ENCODE measurements around the gene SAMD8.
"Not testable (repeated sequence)": the region's sequence is repeated elsewhere in the genome, so short reads cannot be mapped to it uniquely, and the experiment has no call there.

The SAMD8 gene

GRCh38 chr10:75194625-75195024, 83.2 kb downstream of the SAMD8 start:
- not testable (repeated sequence) for H3K4me3 ChIP-seq (ENCODE audit: insufficient read depth in 1 of 2, low read depth in 1 of 2, low read length in 2 of 2); H3K27ac ChIP-seq (ENCODE audit: low read length, poor library complexity, severe bottlenecking); H3K4me1 ChIP-seq (ENCODE audit: control insufficient read depth, insufficient read depth, low read depth, low read length); H3K27me3 ChIP-seq (ENCODE audit: control insufficient read depth in 1 of 2, insufficient read depth in 1 of 2, low read length in 2 of 2); H3K14ac ChIP-seq (ENCODE audit: low read length in 2 of 2); H2BK120ac ChIP-seq (ENCODE audit: low read depth, low read length); H2BK12ac ChIP-seq (ENCODE audit: low read length in 2 of 2); H4K91ac ChIP-seq (ENCODE audit: low read length); H3K4me2 ChIP-seq (ENCODE audit: low read length, poor library complexity, severe bottlenecking); DNase-seq; H4K8ac ChIP-seq (ENCODE audit: low read length); H2BK15ac ChIP-seq (ENCODE audit: low read depth, poor library complexity, severe bottlenecking); H3K9me3 ChIP-seq (ENCODE audit: control insufficient read depth, low read length); H2BK5ac ChIP-seq (ENCODE audit: low read depth, low read length, poor library complexity, severe bottlenecking); H3K36me3 ChIP-seq (ENCODE audit: control insufficient read depth in 1 of 2, insufficient read depth in 2 of 2, low read depth in 1 of 2, low read length in 2 of 2); H2AFZ ChIP-seq (ENCODE audit: low read depth, low read length); H3K79me1 ChIP-seq (replicated peaks; ENCODE audit: low read length, poor library complexity, severe bottlenecking); H2AK5ac ChIP-seq (ENCODE audit: low read length, severe bottlenecking); H3K23ac ChIP-seq (ENCODE audit: low read length in 2 of 2)
- H3K4ac ChIP-seq (ENCODE audit: low read depth in 1 of 2, low read length in 2 of 2): peak overlapping the region in 1 of 2 experiments; percentile 55
- H3K18ac ChIP-seq (ENCODE audit: low read depth in 1 of 2, low read length in 2 of 2): peak overlapping the region in 1 of 2 experiments; percentile 67
- WGBS: 75% methylated on average over 3 of the region's 4 CpGs
- H3K9ac ChIP-seq (ENCODE audit: low read length): peak overlapping the region; percentile 49

GRCh38 chr10:75195035-75195763, 83.7 kb downstream of the SAMD8 start:
- WGBS: 34% methylated on average over 5 of the region's 6 CpGs
- no peak overlapping the region for H3K27ac ChIP-seq (ENCODE audit: low read length, poor library complexity, severe bottlenecking)
- no peak overlapping the region for H3K14ac ChIP-seq (ENCODE audit: low read length in 2 of 2)

GRCh38 chr10:75197066-75197465, 85.6 kb downstream of the SAMD8 start:
- H2AK5ac ChIP-seq (ENCODE audit: low read length, severe bottlenecking): no peak overlapping the region
- peak overlapping the region; percentile 32 for H2AFZ ChIP-seq (ENCODE audit: low read depth, low read length)
- H3K27ac ChIP-seq (ENCODE audit: low read length, poor library complexity, severe bottlenecking): no peak overlapping the region
- H2BK12ac ChIP-seq (ENCODE audit: low read length in 2 of 2): peak overlapping the region in 1 of 2 experiments; percentile 63
- no peak overlapping the region for H4K91ac ChIP-seq (ENCODE audit: low read length)
- H3K4me1 ChIP-seq (ENCODE audit: control insufficient read depth, insufficient read depth, low read depth, low read length): peaks cover 2% of the 10 kb centered on the region
- no peak overlapping the region for H4K8ac ChIP-seq (ENCODE audit: low read length)
- no peak overlapping the region for H3K4me2 ChIP-seq (ENCODE audit: low read length, poor library complexity, severe bottlenecking)
- H3K27me3 ChIP-seq (ENCODE audit: control insufficient read depth in 1 of 2, insufficient read depth in 1 of 2, low read length in 2 of 2): no peaks in the 10 kb centered on the region
- no peak overlapping the region for H3K23ac ChIP-seq (ENCODE audit: low read length in 2 of 2)
- no peak overlapping the region for H2BK5ac ChIP-seq (ENCODE audit: low read depth, low read length, poor library complexity, severe bottlenecking)
- H2BK15ac ChIP-seq (ENCODE audit: low read depth, poor library complexity, severe bottlenecking): no peak overlapping the region
- H3K4me3 ChIP-seq (ENCODE audit: insufficient read depth in 1 of 2, low read depth in 1 of 2, low read length in 2 of 2): no peak overlapping the region
- no peaks in the 10 kb centered on the region for H3K36me3 ChIP-seq (ENCODE audit: control insufficient read depth in 1 of 2, insufficient read depth in 2 of 2, low read depth in 1 of 2, low read length in 2 of 2)
- H3K4ac ChIP-seq (ENCODE audit: low read depth in 1 of 2, low read length in 2 of 2): peak overlapping the region in 1 of 2 experiments; percentile 55
- H3K9ac ChIP-seq (ENCODE audit: low read length): no peak overlapping the region
- H3K79me1 ChIP-seq (replicated peaks; ENCODE audit: low read length, poor library complexity, severe bottlenecking): peaks cover 3% of the 10 kb centered on the region
- 83% methylated on average over 2 of the region's 3 CpGs for WGBS
- H2BK120ac ChIP-seq (ENCODE audit: low read depth, low read length): no peak overlapping the region
- H3K18ac ChIP-seq (ENCODE audit: low read depth in 1 of 2, low read length in 2 of 2): peak overlapping the region in 1 of 2 experiments; percentile 46
- DNase-seq: no peak
- H3K9me3 ChIP-seq (ENCODE audit: control insufficient read depth, low read length): no peaks in the 10 kb centered on the region
- peak overlapping the region in 1 of 2 experiments; percentile 63 for H3K14ac ChIP-seq (ENCODE audit: low read length in 2 of 2)

More at GRCh38 chr10:75195035-75195763, 83.7 kb downstream of the SAMD8 start:
- Histone ChIP-seq H2BK15ac (ENCODE audit: low read depth, poor library complexity, severe bottlenecking) (no peak overlapping the region), H3K27me3 (ENCODE audit: control insufficient read depth in 1 of 2, insufficient read depth in 1 of 2, low read length in 2 of 2) (no peaks in the 10 kb centered on the region), H2BK120ac (ENCODE audit: low read depth, low read length) (peak overlapping the region; percentile 29), H3K36me3 (ENCODE audit: control insufficient read depth in 1 of 2, insufficient read depth in 2 of 2, low read depth in 1 of 2, low read length in 2 of 2) (no peaks in the 10 kb centered on the region), H3K18ac (ENCODE audit: low read depth in 1 of 2, low read length in 2 of 2) (peak overlapping the region in 1 of 2 experiments; percentile 21), H4K8ac (ENCODE audit: low read length) (no peak overlapping the region), H3K4ac (ENCODE audit: low read depth in 1 of 2, low read length in 2 of 2) (no peak overlapping the region), H2BK12ac (ENCODE audit: low read length in 2 of 2) (peak overlapping the region in 1 of 2 experiments; percentile 1), H3K9ac (ENCODE audit: low read length) (peak overlapping the region; percentile 49), H2BK5ac (ENCODE audit: low read depth, low read length, poor library complexity, severe bottlenecking) (no peak overlapping the region), H3K9me3 (ENCODE audit: control insufficient read depth, low read length) (no peaks in the 10 kb centered on the region), H3K79me1 (replicated peaks; ENCODE audit: low read length, poor library complexity, severe bottlenecking) (peaks cover 4% of the 10 kb centered on the region), H3K23ac (ENCODE audit: low read length in 2 of 2) (no peak overlapping the region), H4K91ac (ENCODE audit: low read length) (no peak overlapping the region), H3K4me3 (ENCODE audit: insufficient read depth in 1 of 2, low read depth in 1 of 2, low read length in 2 of 2) (no peak overlapping the region), H2AK5ac (ENCODE audit: low read length, severe bottlenecking) (no peak overlapping the region), H3K4me1 (ENCODE audit: control insufficient read depth, insufficient read depth, low read depth, low read length) (peaks cover 3% of the 10 kb centered on the region), H3K4me2 (ENCODE audit: low read length, poor library complexity, severe bottlenecking) (no peak overlapping the region), H2AFZ (ENCODE audit: low read depth, low read length) (no peak overlapping the region)
- DNase-seq: peak; percentile 90

GRCh38 chr10:75197906-75198305, 86.5 kb downstream of the SAMD8 start:
- Histone ChIP-seq H3K18ac (ENCODE audit: low read depth in 1 of 2, low read length in 2 of 2) (peak overlapping the region in 1 of 2 experiments; percentile 4), H3K27ac (ENCODE audit: low read length, poor library complexity, severe bottlenecking) (no peak overlapping the region), H2BK12ac (ENCODE audit: low read length in 2 of 2) (no peak overlapping the region), H4K91ac (ENCODE audit: low read length) (peak overlapping the region; percentile 49), H2BK5ac (ENCODE audit: low read depth, low read length, poor library complexity, severe bottlenecking) (no peak overlapping the region), H2AFZ (ENCODE audit: low read depth, low read length) (no peak overlapping the region), H3K23ac (ENCODE audit: low read length in 2 of 2) (no peak overlapping the region), H3K4me2 (ENCODE audit: low read length, poor library complexity, severe bottlenecking) (no peak overlapping the region), H2AK5ac (ENCODE audit: low read length, severe bottlenecking) (no peak overlapping the region), H3K27me3 (ENCODE audit: control insufficient read depth in 1 of 2, insufficient read depth in 1 of 2, low read length in 2 of 2) (no peaks in the 10 kb centered on the region), H3K9ac (ENCODE audit: low read length) (no peak overlapping the region), H3K4me1 (ENCODE audit: control insufficient read depth, insufficient read depth, low read depth, low read length) (peaks cover 2% of the 10 kb centered on the region), H3K4ac (ENCODE audit: low read depth in 1 of 2, low read length in 2 of 2) (no peak overlapping the region), H4K8ac (ENCODE audit: low read length) (no peak overlapping the region), H3K9me3 (ENCODE audit: control insufficient read depth, low read length) (no peaks in the 10 kb centered on the region), H3K79me1 (replicated peaks; ENCODE audit: low read length, poor library complexity, severe bottlenecking) (peaks cover 3% of the 10 kb centered on the region), H2BK15ac (ENCODE audit: low read depth, poor library complexity, severe bottlenecking) (peak overlapping the region; percentile 71), H2BK120ac (ENCODE audit: low read depth, low read length) (no peak overlapping the region), H3K4me3 (ENCODE audit: insufficient read depth in 1 of 2, low read depth in 1 of 2, low read length in 2 of 2) (no peak overlapping the region), H3K14ac (ENCODE audit: low read length in 2 of 2) (no peak overlapping the region), H3K36me3 (ENCODE audit: control insufficient read depth in 1 of 2, insufficient read depth in 2 of 2, low read depth in 1 of 2, low read length in 2 of 2) (no peaks in the 10 kb centered on the region)
- no peak for DNase-seq
- WGBS: 92% methylated on average over 2 of the region's 2 CpGs

Measured in mesenchymal stem cell (in vitro differentiated cells and primary cell).